Measurements from ENCODE around the gene NKX2-3.

Gene NKX2-3

GRCh38 chr10:99531696-99532593 is 797 bp upstream of the NKX2-3 start:
- peak overlapping the region; percentile 47 to 96 (median 83) for H3K4me3 ChIP-seq (ENCODE audit: control insufficient read depth in 1 of 7, extremely low read depth in 1 of 7, insufficient read depth in 4 of 7, low read depth in 2 of 7, low read length in 6 of 7)
- peak in 2 of 3 donors; percentile 49 to 56 for DNase-seq
- ChIA-PET CTCF (interaction anchor here (0.7 to 3.2 kb wide), 10 partner anchors 8 to 96 kb away, joined by 3 to 16 read pairs (median 4); no protein-coding TSS in a partner anchor), POLR2A (interaction anchor here (0.7 to 1.0 kb wide), 2 partner anchors 18 to 87 kb away, joined by 3 to 4 read pairs; no protein-coding TSS in a partner anchor)
- peaks cover 0 to 2% (median 0%) of the 10 kb centered on the region in 4 experiments for H3K36me3 ChIP-seq (ENCODE audit: control insufficient read depth in 4 of 4, insufficient read depth in 4 of 4, low read length in 3 of 4)
- peaks cover 0 to 19% (median 0%) of the 10 kb centered on the region in 5 experiments for H3K27me3 ChIP-seq (replicated peaks in 2 of 5; ENCODE audit: control insufficient read depth in 4 of 5, insufficient read depth in 5 of 5, low read length in 4 of 5)
- peaks cover 0 to 2% (median 0%) of the 10 kb centered on the region in 5 experiments for H3K9me3 ChIP-seq (ENCODE audit: control extremely low read depth in 1 of 5, control insufficient read depth in 4 of 5, insufficient read depth in 2 of 5, low read depth in 1 of 5, low read length in 4 of 5)
- 16% methylated on average over 21 of the region's 25 CpGs for WGBS (ENCODE audit: insufficient coverage)
- peak overlapping the region; percentile 72 to 93 for H3K27ac ChIP-seq (ENCODE audit: insufficient read depth in 1 of 2, low read depth in 1 of 2, low read length in 2 of 2, poor library complexity in 1 of 2, severe bottlenecking in 2 of 2)
- H3K4me1 ChIP-seq (ENCODE audit: control extremely low read depth in 1 of 4, control insufficient read depth in 4 of 4, insufficient read depth in 4 of 4, low read length in 3 of 4), result peaks cover 8 to 90% (median 76%) of the 10 kb centered on the region in 4 experiments

- H3K4me3 ChIP-seq (ENCODE audit: control insufficient read depth in 1 of 7, extremely low read depth in 1 of 7, insufficient read depth in 4 of 7, low read depth in 2 of 7, low read length in 6 of 7), result peak overlapping the region; percentile 47 to 96 (median 83)
- WGBS (ENCODE audit: insufficient coverage), result 2% methylated on average over 34 of the region's 38 CpGs
- no peaks in the 10 kb centered on the region for H3K36me3 ChIP-seq (ENCODE audit: control insufficient read depth in 4 of 4, insufficient read depth in 4 of 4, low read length in 3 of 4)
- ChIA-PET CTCF (interaction anchor here (0.8 to 1.7 kb wide), 5 partner anchors 9 to 98 kb away, joined by 3 to 5 read pairs (median 3); no protein-coding TSS in a partner anchor), POLR2A (interaction anchor here (1.0 kb wide), 1 partner anchor 9 kb away, joined by 3 read pairs; no protein-coding TSS in a partner anchor)
- peaks cover 0 to 22% (median 0%) of the 10 kb centered on the region in 5 experiments for H3K27me3 ChIP-seq (replicated peaks in 2 of 5; ENCODE audit: control insufficient read depth in 4 of 5, insufficient read depth in 5 of 5, low read length in 4 of 5)
- peaks cover 0 to 2% (median 0%) of the 10 kb centered on the region in 5 experiments for H3K9me3 ChIP-seq (ENCODE audit: control extremely low read depth in 1 of 5, control insufficient read depth in 4 of 5, insufficient read depth in 2 of 5, low read depth in 1 of 5, low read length in 4 of 5)
- no peak for DNase-seq
- H3K27ac ChIP-seq (ENCODE audit: insufficient read depth in 1 of 2, low read depth in 1 of 2, low read length in 2 of 2, poor library complexity in 1 of 2, severe bottlenecking in 2 of 2), result peak overlapping the region in 1 of 2 experiments; percentile 93
- H3K4me1 ChIP-seq (ENCODE audit: control extremely low read depth in 1 of 4, control insufficient read depth in 4 of 4, insufficient read depth in 4 of 4, low read length in 3 of 4), result peaks cover 6 to 88% (median 70%) of the 10 kb centered on the region in 4 experiments
These were observed 1.0 kb downstream of the NKX2-3 start for GRCh38 chr10:99533496-99534449.

- H3K36me3 ChIP-seq (ENCODE audit: control insufficient read depth in 4 of 4, insufficient read depth in 4 of 4, low read length in 3 of 4), result no peaks in the 10 kb centered on the region
- H3K9me3 ChIP-seq (ENCODE audit: control extremely low read depth in 1 of 5, control insufficient read depth in 4 of 5, insufficient read depth in 2 of 5, low read depth in 1 of 5, low read length in 4 of 5), result peaks cover 0 to 2% (median 0%) of the 10 kb centered on the region in 5 experiments
- peaks cover 0 to 26% (median 0%) of the 10 kb centered on the region in 5 experiments for H3K27me3 ChIP-seq (replicated peaks in 2 of 5; ENCODE audit: control insufficient read depth in 4 of 5, insufficient read depth in 5 of 5, low read length in 4 of 5)
- peak overlapping the region; percentile 20 to 96 (median 83) for H3K4me3 ChIP-seq (ENCODE audit: control insufficient read depth in 1 of 7, extremely low read depth in 1 of 7, insufficient read depth in 4 of 7, low read depth in 2 of 7, low read length in 6 of 7)
- POLR2A ChIA-PET, result interaction anchor here (0.6 kb wide), 1 partner anchor 39 kb away, joined by 3 read pairs; no protein-coding TSS in a partner anchor
- H3K4me1 ChIP-seq (ENCODE audit: control extremely low read depth in 1 of 4, control insufficient read depth in 4 of 4, insufficient read depth in 4 of 4, low read length in 3 of 4), result peaks cover 2 to 82% (median 66%) of the 10 kb centered on the region in 4 experiments
- CTCF ChIA-PET, result interaction anchor here (1.3 to 2.9 kb wide), 8 partner anchors 8 to 100 kb away, joined by 3 to 19 read pairs (median 5); no protein-coding TSS in a partner anchor
- WGBS (ENCODE audit: insufficient coverage), result 5% methylated on average over 21 of the region's 26 CpGs
- H3K27ac ChIP-seq (ENCODE audit: insufficient read depth in 1 of 2, low read depth in 1 of 2, low read length in 2 of 2, poor library complexity in 1 of 2, severe bottlenecking in 2 of 2), result peak overlapping the region in 1 of 2 experiments; percentile 93
- peak in 2 of 3 donors; percentile 28 to 42 for DNase-seq
These were observed 1.8 kb downstream of the NKX2-3 start for GRCh38 chr10:99534450-99534938.

GRCh38 chr10:99534939-99535763 is 2.4 kb downstream of the NKX2-3 start:
- Histone ChIP-seq H3K9me3 (ENCODE audit: control extremely low read depth in 1 of 5, control insufficient read depth in 4 of 5, insufficient read depth in 2 of 5, low read depth in 1 of 5, low read length in 4 of 5) (peaks cover 0 to 2% (median 0%) of the 10 kb centered on the region in 5 experiments), H3K36me3 (ENCODE audit: control insufficient read depth in 4 of 4, insufficient read depth in 4 of 4, low read length in 3 of 4) (no peaks in the 10 kb centered on the region), H3K27me3 (replicated peaks in 2 of 5; ENCODE audit: control insufficient read depth in 4 of 5, insufficient read depth in 5 of 5, low read length in 4 of 5) (peaks cover 0 to 30% (median 0%) of the 10 kb centered on the region in 5 experiments), H3K27ac (ENCODE audit: insufficient read depth in 1 of 2, low read depth in 1 of 2, low read length in 2 of 2, poor library complexity in 1 of 2, severe bottlenecking in 2 of 2) (peak overlapping the region in 1 of 2 experiments; percentile 45), H3K4me1 (ENCODE audit: control extremely low read depth in 1 of 4, control insufficient read depth in 4 of 4, insufficient read depth in 4 of 4, low read length in 3 of 4) (peaks cover 0 to 79% (median 60%) of the 10 kb centered on the region in 4 experiments), H3K4me3 (ENCODE audit: control insufficient read depth in 1 of 7, extremely low read depth in 1 of 7, insufficient read depth in 4 of 7, low read depth in 2 of 7, low read length in 6 of 7) (peak overlapping the region; percentile 20 to 96 (median 83))
- CTCF ChIA-PET, result interaction anchor here (0.9 to 2.9 kb wide), 8 partner anchors 9 to 100 kb away, joined by 3 to 19 read pairs (median 4); no protein-coding TSS in a partner anchor
- peak in 2 of 3 donors; percentile 69 to 80 for DNase-seq
- under 1% methylated on average over 90 of the region's 100 CpGs for WGBS (ENCODE audit: insufficient coverage)
- POLR2A ChIA-PET, result interaction anchor here (0.6 kb wide), 1 partner anchor 40 kb away, joined by 3 read pairs; no protein-coding TSS in a partner anchor

GRCh38 chr10:99535764-99536337 is 3.1 kb downstream of the NKX2-3 start:
- H3K4me3 ChIP-seq (ENCODE audit: control insufficient read depth in 1 of 7, extremely low read depth in 1 of 7, insufficient read depth in 4 of 7, low read depth in 2 of 7, low read length in 6 of 7), result peak overlapping the region in 6 of 7 experiments; percentile 15 to 96 (median 68)
- ChIA-PET CTCF (interaction anchor here (0.7 to 2.9 kb wide), 8 partner anchors 9 to 1962 kb away, joined by 3 to 19 read pairs (median 4); no protein-coding TSS in a partner anchor), POLR2A (no interaction called here)
- DNase-seq, result peak in 1 of 3 donors; percentile 70
- H3K9me3 ChIP-seq (ENCODE audit: control extremely low read depth in 1 of 5, control insufficient read depth in 4 of 5, insufficient read depth in 2 of 5, low read depth in 1 of 5, low read length in 4 of 5), result peaks cover 0 to 2% (median 0%) of the 10 kb centered on the region in 5 experiments
- no peaks in the 10 kb centered on the region for H3K36me3 ChIP-seq (ENCODE audit: control insufficient read depth in 4 of 4, insufficient read depth in 4 of 4, low read length in 3 of 4)
- 6% methylated on average over 36 of the region's 42 CpGs for WGBS (ENCODE audit: insufficient coverage)
- peaks cover 0 to 79% (median 61%) of the 10 kb centered on the region in 4 experiments for H3K4me1 ChIP-seq (ENCODE audit: control extremely low read depth in 1 of 4, control insufficient read depth in 4 of 4, insufficient read depth in 4 of 4, low read length in 3 of 4)
- H3K27ac ChIP-seq (ENCODE audit: insufficient read depth in 1 of 2, low read depth in 1 of 2, low read length in 2 of 2, poor library complexity in 1 of 2, severe bottlenecking in 2 of 2), result peak overlapping the region; percentile 40 to 69
- peaks cover 0 to 30% (median 4%) of the 10 kb centered on the region in 5 experiments for H3K27me3 ChIP-seq (replicated peaks in 2 of 5; ENCODE audit: control insufficient read depth in 4 of 5, insufficient read depth in 5 of 5, low read length in 4 of 5)
